Activated CD4-positive, alpha-beta T cell treated with anti-CD3 and anti-CD28 coated beads, Interleukin-2, Interleukin-4, amounts not matched to agents 100 ng/mL and 50 ng/mL, durations not matched to agents 16 hours and 8 hours (primary cell): Measurements from ENCODE around the gene MAGOH.
"Not testable (repeated sequence)": the region's sequence is repeated elsewhere in the genome, so short reads cannot be mapped to it uniquely, and the experiment has no call there.

Source experiments
- DNase-seq: peaks from one replicate; pipeline ENCODE4 v3.0.0-alpha.2; 2020; ENCODE audit warnings: low spot score

The MAGOH gene

DNA sequence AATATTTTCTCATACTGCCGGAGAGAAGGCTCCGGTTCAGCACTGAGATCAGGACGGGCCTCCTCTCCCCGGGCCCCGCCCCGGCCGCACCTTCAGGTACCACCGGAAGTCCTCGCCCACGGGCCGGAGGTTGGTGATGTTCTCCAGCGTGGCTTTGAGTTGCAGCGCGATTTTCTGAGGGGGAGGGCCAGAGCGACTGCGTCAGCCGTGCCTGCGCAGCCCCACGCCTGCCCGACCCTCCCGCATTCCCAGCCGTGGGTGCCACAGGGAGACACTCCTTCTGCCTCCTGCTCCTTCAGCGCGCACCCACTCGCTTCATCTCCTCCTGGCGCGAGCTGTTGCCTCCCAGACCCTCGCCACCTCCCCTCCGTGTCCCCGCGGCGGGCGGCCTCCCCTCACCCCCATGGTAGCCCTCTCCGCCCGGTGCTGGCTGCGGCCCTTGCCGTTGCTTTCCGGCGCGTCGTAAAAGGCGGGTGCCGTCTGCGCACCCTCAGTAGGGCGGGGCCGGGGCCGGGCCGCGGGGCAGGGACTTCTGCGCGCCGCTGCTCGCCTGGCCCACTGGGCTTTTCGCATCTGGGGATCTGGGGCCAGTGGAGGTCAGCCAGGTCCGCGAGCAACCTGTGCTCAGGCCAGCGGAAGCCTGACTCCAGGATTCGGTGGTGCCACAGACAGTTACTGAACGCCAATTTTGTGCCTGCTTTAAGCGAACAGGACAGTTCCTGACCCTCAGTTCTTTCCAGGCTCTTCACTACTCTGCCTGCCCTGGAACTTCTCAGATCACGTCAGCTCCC is 18.0 kb downstream of the MAGOH start, which contains the start of gene CZIB:
TSS of gene CZIB (minus strand) at position 464 of the 791 bp plus-strand sequence. CDS start at position 405, 59 bp downstream.
- peak; percentile 96 for DNase-seq

DNA sequence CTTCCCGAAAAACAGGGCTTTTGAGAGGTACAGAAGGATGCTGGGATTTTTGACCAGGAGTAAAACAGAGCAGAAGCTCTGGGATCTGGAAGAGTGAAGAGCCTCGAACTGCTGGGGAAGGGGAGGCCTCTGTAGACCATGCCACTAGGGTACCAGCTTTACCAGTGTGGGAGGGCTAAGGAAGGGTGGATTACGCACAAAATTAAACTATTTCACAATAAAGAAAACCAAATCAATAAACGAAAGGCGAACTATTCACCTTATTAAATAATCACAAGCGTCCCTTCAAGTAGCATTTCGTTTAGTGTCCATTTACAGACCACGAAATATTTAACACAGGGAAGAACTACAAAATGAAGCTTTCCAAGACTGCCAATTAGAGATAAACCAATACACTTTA is 18.6 kb downstream of the MAGOH start:
- no peak for DNase-seq

DNA sequence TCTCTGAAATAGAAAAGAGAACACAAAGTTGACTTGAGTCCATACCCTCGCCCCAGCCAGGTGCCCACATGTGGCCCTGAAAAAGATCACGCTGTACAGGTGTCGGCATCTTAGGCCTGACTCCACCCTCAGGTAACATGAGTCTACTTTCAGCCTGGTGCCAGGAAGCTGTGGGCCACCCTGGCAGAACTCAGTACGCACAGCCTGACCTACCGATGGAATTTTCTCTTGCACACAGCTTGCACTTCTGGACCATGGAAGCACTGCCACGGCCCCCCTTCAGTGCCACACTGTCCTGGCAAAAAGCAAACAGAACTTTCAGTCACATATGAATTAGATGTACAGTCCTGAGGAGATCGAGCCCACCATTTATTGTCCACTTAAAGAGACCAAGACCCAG is 20.1 kb downstream of the MAGOH start:
- no peak for DNase-seq

DNA sequence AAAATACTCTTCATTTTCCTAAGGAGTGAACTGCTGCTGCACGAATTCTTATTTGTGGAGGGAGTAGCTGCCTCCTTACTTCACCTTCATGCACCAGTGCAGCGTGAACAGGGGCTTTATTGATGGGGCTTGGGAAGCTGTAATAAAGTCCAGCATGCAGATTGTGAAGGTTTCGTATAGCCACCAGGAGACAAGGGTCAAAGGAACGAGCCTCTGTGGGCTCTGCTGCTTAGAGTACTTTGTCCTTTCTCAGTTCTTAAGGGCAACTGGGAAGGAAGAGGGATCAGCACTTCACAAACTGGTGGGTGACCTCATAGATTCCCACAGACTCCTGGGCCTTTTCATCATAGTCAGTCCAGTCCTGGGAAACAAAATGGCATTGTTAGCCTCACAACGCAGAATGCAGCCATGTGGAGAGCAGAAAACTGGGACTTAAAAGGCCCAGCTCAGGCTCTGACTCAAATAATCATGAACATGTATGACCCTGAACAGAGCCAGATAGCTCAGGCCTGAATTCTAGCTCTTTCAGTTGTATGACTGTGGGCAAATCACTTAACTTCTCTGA is 23.9 kb downstream of the MAGOH start:
- DNase-seq = no peak

DNA sequence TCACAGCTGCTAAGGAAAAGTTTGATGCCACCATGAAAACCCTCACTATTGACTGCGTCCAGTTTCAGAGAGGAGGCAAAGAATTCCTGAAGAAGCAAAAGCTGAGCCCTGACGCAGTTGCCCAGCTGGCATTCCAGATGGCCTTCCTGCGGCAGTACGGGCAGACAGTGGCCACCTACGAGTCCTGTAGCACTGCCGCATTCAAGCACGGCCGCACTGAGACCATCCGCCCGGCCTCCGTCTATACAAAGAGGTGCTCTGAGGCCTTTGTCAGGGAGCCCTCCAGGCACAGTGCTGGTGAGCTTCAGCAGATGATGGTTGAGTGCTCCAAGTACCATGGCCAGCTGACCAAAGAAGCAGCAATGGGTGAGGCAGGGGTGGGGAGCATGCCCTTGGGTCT is 27.4 kb downstream of the MAGOH start:
- DNase-seq = no peak

DNA sequence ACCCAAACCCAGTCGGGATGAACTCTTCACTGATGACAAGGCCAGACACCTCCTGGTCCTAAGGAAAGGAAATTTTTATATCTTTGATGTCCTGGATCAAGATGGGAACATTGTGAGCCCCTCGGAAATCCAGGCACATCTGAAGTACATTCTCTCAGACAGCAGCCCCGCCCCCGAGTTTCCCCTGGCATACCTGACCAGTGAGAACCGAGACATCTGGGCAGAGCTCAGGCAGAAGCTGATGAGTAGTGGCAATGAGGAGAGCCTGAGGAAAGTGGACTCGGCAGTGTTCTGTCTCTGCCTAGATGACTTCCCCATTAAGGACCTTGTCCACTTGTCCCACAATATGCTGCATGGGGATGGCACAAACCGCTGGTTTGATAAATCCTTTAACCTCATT is 28.0 kb downstream of the MAGOH start:
- no peak for DNase-seq

DNA sequence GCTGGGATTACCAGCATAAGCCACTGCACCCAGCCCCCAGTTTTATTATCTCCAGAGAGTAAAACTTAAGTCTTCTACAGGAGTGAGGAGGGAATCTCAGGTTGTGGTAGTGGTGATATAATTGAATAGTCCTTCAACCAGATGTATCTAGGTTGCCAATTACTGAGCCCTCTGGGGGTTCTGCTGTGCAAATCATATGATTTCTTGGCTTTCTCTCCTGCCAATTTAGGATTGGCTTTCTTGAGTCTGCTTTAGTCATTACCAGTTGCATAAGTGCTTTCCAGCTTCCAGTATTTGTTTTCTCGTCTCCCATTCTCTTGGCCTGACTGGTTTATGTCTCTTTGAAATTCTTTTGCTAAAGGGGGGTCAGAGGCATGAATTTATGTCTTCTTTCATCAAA is 30.6 kb downstream of the MAGOH start:
- no peak for DNase-seq

DNA sequence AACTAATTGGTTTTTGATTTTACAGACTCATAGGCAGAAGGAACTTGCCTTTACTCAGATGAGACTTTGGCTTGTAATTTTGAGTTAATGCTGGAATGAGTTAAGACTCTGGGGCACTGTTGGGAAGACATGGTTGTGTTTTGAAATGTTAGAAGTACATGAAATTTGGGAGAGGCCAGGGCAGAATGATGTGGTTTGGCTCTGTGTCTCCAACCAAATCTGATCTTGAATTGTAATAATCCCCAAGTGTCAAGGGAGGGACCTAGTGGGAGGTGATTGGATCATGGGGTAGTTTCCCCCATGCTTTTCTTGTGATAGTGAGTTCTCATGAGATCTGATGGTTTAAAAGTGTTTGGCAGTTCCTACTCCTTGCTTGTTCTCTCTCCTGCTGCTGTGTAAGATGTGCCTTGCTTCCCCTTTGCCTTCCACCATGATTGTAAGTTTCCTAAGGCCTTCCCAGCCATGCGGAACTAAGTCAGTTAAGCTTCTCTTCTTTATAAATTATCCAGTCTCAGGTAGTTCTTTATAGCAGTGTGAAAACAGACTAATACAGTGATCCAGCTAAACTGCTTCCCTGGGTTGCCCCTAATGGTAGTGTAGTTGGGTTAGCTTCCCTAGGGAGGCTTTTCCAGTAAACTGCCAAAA is 31.5 kb downstream of the MAGOH start:
- DNase-seq = no peak

DNA sequence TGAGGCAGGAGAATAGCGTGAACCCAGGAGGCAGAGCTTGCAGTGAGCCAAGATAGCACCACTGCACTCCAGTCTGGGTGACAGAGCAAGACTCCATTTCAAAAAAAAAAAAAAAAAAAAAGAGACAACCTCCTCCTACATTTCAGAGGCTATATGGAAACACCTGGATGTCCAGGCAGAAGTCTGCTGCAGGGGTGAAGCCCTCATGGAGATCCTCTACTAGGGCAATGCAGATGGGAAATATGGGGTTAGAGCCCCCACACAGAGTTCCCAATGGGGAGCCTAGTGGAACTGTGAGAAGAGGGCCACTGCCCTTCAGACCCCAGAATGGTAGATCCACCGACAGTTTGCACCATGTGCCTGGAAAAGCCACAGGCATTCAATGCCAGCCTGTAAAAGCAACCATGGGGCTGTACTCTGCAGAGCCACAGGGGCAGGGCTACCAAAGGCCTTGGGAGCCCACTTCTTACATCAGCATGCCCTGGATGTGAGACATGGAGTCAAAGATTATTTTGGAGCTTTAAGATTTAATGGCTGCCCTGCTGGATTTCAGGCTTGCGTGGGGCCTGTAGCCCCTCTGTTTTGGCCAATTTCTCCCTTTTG is 32.1 kb downstream of the MAGOH start:
- DNase-seq = peak; percentile 16

DNA sequence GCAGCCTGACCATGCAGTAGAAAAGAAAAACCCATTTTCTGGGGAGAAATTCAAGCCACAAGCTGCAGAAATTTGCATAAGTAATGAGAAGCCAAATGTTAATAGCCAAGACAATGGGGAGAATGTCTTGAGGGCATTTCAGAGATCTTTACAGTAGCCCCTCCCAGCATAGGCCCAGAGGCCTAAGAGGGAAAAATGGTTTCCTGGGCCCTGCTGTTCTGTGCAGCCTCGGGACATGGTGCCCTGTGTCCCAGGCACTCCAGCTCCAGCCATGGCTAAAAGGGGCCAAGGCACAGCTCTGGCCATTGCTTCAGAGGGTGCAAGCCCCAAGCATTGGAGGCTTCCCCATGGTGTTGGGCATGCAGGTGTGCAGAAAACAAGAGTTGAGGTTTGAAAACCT is 32.8 kb downstream of the MAGOH start:
- not testable (repeated sequence) for DNase-seq

DNA sequence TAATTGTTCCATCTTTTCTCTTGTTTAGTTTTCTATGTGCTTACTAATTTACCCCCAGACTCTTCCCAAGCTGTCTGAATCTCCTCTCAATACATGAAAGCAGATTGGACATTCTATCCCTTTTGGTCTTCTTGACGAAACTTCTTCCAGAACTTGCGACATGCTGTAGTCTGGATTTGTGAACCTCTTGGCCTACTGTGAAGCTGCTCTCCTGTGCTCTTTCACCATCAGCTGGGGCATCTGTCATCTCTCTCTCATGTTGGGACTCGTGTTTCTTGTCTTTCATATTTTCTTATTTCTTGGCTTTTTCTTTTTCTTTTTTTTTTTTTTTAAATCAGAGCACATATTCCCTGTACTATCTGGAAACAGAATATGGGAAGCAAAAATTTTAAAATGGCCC is 34.9 kb downstream of the MAGOH start:
- DNase-seq = no peak

DNA sequence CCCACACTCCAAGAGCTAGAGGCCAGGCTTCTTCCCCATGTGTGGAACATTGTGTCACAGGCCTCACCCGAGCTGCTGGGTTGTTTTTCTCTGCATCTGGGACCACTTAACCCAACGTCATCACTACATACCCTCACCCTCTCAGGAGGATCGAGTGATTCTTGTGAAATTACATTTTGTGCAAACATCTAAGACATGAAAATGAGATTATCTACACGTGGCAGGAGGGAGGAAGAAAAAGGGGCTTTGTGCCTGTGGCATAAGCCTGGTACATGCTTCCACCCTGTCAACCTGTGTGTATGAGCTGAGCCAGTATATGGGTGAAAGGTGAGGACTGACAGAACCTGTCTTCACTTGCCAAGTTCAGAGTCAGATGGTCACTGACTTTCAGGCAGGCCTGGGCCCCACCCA is 40.1 kb downstream of the MAGOH start:
- no peak for DNase-seq

DNA sequence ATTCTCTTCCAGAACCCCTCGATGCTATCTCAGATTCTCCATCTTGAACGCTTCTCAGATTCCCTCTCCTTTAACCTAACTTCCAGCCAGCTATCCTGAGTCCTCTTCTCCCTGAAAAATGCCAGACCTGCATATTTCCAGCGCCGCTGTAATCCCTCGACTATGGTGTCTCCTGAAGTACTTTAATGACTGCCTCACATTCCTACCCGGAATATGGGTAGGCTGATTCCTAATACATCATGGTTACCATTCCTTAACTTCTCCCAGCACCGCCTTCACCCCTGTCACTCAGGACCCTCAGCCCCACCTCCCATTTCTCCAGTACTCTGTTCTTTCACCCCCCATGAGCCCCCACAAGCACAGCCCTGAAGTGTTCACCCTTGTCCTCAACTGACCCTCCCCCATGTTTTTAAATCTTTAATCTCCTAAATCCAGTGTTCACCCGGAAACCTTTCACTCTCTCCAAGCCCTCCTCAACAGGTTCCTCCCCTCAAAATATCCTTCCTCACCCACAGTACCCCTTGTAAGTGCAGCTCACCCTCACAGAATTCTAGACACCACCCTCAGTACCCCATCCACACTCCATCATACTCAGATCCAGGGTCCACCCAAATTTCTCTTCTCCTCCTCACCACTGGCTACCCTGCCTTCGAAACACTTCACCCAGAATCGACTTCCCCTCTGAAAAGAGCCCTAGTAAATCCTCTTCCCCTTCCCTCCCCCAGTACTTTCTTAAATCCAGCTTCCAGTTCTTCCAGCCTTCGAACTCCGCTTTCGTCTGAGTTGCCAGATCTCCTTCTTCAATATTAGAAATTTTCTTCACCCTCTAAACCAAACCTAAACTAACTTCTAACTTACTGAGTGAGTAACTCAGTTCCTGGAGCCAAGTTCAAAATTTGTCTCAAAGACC is 40.8 kb downstream of the MAGOH start:
- DNase-seq = no peak

DNA sequence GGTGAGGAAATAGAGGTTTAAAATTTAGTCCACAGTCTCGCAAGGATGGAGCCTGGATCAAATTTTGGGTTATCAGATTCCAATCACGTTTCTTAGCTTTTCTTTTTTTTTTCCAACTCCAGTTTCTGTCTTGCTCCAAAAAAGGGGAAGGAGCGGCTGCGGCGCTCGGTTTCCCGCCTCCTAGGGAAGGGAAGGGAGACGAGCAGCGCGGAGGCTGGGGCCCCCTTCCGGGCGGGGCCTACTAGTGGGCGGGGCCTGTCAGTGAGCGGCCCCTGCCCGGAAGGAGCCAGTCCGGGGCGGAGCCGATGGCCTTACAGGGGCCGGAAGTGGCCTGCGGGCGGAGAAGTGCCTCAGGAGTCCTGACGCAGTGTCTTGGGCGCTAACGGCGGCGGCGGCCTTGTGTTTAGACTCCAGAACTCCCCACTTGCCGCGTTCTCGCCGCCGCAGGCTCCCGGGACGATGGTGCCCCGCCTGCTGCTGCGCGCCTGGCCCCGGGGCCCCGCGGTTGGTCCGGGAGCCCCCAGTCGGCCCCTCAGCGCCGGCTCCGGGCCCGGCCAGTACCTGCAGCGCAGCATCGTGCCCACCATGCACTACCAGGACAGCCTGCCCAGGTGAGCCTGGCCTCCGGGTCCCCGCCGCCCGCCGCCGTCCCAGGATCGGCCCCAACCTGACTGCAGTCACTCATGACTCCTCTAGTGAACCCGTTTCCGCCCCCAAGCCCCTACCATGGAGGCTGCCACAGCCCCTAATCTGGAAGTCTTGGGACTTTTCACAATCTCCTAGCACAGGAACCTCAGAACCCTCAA is 41.6 kb downstream of the MAGOH start, which contains the start of gene CPT2:
TSS of gene CPT2 (plus strand) at position 340 of the 806 bp plus-strand sequence. CDS start at position 460, 120 bp downstream.
- peak; percentile 94 for DNase-seq

DNA sequence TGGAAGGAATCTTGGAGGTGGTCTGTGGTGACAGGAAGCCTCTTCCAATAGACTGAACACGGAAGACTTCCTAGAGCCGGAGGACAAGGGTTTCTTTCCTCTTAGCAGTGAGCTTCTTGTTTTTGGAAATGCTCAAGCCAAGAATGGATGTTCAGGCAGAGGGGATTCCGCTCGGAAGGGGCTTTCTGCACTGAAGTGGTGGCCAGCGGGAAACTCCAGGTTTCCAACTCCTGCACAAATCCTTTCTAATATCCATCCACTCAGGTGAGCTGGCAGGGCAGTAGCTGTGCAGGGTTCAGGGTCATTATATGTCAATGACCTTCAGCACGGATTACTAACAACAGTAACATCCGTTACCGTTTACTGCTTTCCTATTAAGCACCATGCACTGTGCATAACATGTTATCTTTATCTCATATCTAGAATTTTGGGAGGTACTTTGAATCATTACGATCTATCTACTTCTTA is 42.3 kb downstream of the MAGOH start:
- peak; percentile 15 for DNase-seq

DNA sequence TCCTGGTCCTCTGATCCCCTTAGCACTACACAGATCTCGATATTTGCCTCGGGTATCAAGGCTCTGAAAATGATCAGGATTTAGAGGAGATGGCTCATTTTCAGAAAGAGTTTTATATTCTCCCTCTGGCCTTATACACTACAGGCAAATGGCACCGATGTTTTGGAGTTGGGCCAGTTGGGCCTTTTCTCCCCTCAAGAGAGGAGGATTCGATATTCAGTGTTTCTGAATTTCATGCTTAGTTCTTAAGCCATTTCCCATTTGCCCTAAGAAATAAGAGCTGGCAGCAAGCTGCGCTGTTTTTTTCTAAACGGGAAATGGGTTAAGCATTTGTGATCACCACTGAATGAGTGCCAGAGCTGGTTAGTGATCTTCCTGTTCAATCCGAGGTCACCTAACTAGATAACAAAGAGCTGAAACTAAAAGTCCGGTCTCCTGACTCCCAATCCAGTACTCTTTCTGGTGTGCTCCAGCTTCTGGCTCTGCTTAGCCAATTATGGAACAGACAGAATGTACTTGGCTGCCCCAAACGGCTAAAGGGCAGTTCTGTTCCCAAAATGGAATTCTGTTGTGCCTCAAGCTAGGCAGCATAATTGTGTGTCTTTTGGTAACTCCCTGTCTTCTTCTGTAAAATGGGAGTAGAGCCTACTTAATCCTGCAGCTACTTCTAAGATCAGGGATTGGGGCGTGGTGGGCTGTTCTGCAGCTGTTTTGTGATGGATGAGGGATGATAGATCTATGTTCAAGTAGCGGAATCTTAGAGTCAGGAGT is 42.9 kb downstream of the MAGOH start:
- DNase-seq = no peak

DNA sequence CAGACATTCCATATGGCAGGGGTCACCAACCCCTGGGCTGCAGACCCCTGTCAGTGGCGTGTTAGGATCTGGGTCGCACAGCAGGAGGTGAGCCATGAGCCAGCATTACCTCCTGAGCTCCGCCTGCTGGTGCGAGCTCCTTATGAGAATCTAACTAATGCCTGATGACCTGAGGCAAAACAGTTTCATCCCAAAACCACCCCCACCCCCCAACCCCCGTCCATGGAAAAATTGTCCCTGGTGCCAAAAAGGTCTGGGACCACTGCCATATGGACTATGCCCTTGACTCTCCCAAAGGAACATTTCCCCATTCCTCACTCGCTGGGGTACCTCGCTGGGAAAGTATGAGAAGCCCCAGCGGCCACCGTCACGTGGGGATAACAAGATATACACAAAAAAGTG is 48.1 kb downstream of the MAGOH start:
- DNase-seq = no peak

DNA sequence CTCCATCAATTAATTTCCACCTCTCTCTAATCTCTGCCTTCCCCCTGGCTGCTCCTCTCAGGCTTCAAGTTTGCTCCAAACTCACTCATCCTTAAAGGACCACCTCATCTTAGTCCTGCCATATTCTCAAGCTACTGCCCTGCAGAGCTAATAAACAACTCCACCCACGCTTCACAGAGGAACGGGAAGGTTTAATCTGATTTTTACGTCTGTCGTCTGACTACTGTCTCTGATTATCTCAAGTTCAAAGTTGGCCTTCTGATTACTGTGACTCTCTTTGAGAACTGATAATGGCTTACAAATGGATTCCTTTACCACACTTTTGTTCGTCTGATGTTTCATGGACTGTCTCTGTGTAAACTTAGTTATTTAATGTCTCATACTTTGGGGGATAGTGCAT is 49.3 kb downstream of the MAGOH start:
- no peak for DNase-seq

DNA sequence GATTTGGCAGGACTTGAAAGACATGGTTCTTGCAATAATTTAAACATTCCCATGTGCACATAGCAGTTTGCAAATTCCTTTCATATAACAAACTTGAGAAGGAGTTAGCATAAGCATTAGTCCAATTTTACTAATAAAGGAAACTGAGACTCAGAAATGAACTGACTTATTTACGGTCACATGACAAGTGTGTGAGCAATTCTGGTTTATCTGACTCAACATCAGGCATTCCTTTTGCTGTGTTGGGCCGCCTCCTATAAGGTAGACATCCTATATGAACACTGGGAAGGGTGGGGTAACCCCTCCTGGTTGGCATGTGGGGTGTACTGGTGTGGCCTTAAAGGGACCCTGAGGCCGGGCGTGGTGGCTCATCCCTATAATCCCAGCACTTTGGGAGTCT is 50.2 kb downstream of the MAGOH start:
- DNase-seq = no peak

DNA sequence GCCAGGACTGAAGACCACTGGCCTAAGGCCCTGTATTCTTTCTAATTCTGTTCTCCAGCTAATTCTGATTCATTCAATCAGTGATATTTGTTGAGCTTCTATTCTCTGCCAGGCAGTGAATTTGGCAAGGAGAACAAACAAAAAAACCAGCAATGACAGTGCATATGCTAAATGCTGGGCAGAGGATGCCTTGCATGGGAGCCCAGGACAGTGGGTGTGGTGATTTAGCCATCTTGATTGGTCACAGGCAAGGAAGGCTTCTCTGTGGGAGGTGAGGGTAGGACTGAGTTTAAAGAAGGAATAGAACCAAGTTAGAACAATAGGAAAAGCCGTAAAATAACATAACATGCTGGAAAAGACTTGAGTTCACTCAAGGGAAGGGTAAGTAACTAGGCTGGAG is 50.9 kb downstream of the MAGOH start:
- no peak for DNase-seq
